Stimulated activated CD8-positive, alpha-beta memory T cell treated with anti-CD3 and anti-CD28 coated beads, Interleukin-2, amount 100 ng/mL, for 48 hours (primary cell): Measurements from ENCODE around the gene CNIH4.
A peak's percentile ranks its signal among the peaks of the same experiment; 100 is the strongest.
"Not testable (repeated sequence)": the region's sequence is repeated elsewhere in the genome, so short reads cannot be mapped to it uniquely, and the experiment has no call there.

Experiments
- DNase-seq, 2 donors: peaks; one replicate each; pipeline ENCODE4 v3.0.0-alpha.2; 2020; ENCODE audit warnings: low read depth in 2 of 2

CNIH4 gene

DNA sequence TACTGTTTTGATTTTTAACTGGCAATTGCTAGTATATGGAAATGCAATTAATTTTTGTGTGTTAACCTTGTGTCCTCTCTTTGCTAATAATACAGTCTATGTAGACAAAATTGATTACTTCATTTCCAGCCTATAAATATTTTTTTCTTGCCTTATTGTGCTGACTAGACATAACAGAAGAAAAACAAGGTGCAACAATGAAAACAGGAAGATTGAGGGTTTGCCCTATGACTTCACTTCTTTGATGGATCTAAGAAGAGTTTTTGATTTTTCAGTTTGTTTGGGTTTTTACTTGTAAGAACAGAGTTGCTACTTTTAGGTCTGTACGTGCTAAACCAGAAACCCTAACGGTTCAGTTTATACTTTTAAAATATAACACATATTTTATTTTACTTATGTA lies 8.5 kb upstream of the CNIH4 start:
- no peak for DNase-seq

DNA sequence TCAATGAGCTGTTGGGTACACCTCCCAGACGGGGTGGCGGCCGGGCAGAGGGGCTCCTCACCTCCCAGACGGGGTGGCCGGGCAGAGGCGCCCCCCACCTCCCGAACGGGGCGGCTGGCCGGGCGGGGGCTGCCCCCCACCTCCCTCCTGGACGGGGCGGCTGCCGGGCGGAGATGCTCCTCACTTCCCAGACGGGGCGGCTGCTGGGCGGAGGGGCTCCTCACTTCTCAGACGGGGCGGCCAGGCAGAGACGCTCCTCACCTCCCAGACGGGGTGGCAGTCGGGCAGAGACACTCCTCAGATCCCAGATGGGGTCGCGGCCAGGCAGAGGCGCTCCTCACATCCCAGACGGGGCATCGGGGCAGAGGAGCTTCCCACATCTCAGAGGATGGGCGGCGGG lies 7.0 kb upstream of the CNIH4 start:
- DNase-seq = not testable (repeated sequence)

DNA sequence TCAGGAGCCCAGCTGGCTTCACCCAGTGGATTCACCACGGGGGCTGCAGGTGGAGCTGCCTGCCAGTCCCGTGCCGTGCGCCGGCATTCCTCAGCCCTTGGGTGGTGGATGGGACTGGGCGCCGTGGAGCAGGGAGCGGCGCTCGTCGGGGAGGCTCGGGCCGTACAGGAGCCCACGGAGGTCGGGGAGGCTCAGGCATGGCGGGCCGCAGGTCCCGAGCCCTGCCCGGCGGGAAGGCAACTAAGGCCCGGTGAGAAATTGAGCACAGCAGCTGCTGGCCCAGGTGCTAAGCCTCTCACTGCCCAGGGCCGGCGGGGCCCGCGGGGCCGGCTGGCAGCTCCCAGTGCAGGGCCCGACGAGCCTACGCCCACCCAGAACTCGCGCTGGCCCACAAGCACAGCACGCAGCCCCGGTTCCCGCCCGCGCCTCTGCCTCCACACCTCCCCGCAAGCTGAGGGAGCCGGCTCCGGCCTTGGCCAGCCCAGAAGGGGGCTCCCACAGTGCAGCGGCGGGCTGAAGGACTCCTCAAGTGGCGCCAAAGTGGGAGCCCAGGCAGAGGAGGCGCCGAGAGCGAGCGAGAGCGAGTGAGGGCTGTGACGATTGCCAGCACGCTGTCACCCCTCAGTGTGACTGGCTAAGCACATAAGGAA lies 4.1 kb upstream of the CNIH4 start:
- DNase-seq = not testable (repeated sequence)

DNA sequence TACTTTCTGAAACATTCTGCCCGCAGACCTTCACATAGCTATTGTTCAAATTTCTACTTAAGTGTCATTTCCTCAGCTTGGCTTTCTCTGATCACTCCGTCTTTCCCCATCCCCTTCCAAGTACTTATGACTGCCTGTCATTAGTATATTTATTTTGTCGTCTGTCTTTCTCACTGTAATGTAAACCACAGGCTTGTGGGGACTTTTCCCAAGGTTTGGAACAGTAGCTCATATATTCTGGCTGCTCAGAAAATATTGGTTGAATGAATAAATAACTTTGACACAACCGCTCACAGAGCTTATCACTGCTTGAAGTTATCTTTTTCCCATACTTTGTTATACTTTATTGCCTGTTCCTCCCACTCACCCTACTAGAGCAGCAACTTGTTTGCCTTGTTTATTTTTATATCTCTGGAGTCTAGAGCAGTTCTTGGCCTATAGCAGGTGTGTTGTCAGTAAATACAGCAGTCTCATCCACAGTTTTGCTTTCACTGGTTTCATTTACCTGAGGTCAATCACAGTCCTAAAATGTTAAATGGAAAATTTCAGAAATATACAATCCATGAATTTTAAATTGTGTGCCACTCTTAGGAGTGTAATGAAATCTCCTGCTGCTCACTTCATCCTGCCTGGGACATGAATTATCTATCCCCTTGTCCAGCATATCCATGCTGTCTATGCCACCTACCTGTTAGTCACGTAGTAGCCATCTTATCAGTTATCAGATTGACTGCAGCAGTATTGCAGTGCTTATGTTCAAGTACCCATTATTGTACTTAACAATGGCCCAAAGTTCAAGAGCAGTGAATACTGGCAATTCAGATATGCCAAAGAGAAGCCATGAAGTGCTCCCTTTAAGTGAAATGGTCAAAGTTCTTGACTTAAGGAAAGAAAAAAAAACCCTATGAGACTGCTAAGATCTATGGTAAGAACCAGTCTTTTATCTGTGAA lies 2.4 kb upstream of the CNIH4 start:
- DNase-seq = no peak

DNA sequence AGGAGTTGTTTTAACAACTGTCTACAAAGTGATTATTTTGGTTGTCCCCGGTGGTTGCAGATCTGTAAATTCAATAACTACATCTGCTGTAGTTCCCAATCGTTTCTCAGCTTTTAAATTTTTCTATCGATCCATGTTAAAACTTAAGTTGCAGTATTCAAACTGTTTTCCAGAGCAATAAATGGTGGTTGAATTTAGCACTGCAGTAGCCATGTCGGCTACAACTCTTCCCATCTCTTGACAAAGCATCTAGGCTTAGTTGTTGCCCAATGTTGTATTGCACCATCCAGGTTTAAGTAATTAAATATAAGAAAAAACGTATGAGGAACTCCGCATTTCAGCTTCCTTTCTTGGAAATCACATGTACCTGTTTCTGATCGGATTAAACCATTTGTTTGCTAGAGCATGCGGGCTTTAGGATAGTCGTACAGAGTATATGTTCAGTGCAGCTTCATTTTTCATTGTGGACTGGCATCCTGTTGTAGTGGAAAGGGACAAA lies 996 bp downstream of the CNIH4 start:
- no peak for DNase-seq

DNA sequence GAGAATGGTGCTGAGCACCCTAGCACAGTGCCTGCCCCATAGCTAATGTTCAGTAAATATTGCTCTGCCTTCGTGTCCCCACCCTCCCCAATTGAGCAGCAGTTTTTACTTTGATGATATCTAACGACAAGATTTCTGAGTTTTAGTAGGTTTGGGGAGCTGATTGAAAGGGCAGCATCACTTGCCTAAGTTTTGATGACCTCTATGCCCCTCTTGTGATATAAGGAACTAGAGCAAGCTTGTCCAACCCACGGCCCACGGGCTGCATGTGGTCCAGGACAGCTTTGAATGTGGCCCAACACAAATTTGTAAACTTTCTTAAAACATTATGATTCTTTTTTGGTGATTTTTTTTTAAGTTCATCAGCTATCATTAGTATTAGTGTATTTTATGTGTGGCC lies 1.6 kb downstream of the CNIH4 start:
- no peak for DNase-seq

DNA sequence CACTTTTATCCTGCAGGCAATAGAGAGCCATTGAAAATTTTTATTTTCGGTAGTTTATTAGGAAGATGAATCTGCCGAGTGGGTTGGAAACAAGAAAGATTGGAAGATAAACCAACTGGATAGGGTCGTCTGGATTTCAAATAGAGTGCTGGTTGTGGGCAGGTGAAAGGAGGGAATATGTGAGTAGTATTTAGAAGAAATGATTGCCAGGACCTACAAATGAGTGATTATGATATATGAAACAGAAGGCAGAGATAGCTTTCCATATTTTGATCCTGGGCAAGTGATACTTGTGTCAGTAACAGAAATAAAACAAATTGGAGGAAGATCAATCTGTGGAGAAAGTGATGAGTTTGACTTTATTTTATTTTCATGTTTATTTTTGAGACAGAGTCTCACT lies 2.5 kb downstream of the CNIH4 start:
- no peak for DNase-seq

DNA sequence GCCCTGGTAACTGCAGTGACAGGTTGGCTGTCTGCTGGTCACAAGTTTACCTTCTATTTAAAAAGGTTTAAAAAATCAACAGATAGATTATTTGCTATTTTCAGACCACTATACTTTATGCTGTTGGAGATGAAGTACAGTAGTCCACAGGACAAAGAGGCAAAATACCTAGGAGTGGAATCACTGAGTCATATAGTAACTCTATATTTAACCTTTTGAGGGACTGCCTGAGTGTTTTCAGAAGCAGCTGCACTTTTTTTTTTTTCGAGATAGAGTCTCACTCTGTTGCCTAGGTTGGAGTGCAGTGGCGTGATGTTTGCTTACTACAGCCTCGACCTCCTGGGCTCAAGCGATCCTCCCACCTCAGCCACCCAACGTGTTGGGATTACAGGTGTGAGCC lies 11.7 kb downstream of the CNIH4 start:
- DNase-seq = no peak

DNA sequence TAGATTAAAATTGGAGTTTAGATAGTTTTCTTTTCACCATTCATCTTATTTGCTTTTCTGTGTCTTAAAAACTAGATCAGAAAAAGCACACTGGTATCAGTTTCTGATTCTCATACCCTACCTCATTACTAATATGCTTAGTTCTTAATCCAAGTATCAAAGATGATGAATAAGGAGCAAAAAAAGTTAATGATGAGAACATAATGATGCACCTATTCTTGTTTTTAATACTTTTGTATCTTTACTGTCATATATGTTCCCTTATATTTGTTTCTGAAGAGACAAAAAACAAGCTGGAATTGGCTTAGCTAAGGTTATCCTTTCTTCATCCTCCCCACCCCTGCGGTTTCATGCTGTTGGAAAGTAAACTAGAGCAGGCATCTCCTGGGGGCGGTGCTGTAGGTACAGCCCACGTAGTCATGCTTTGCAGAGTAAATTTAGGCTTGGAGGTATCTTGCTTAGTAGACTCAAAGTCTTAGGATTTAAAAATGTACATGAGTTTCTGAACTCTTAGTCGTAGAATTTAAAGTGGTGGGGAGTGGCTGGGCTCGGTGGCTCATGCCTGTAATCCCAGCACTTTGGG lies 16.4 kb downstream of the CNIH4 start:
- no peak for DNase-seq

DNA sequence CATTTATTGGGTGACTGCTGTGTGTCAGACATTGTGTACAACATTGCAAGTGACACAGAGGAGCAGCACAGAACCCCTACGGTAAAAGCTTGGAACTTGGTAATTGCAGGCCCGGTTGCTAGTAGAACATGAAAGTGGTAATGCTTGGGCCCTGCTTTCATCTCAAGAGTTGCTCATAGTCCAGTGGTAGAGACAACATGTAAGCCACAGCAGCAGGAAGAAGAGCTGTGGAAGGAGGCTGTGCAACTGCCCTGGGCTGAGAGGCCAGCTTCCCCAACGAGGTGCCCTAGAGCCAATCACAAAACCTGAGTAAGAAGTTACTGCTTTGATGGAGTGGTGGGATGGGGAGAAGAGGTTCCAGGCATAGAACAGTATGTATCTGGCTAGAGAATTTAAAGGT lies 18.4 kb downstream of the CNIH4 start:
- no peak for DNase-seq

DNA sequence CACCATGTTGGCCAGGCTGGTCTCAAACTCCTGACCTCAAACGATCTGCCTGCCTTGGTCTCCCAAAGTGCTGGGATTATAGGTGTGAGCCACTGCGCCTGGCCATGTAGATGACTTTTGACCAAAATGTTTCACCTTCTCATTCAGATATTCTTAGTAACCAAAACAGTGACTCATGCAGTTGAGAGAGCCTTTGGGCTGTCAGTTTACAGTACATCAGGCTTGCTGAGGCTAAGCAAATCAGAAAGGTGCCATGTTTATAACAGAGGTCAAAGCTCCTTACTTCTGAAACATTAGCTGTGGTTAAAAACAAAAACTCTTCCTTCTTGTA lies 21.0 kb downstream of the CNIH4 start:
- no peak for DNase-seq

DNA sequence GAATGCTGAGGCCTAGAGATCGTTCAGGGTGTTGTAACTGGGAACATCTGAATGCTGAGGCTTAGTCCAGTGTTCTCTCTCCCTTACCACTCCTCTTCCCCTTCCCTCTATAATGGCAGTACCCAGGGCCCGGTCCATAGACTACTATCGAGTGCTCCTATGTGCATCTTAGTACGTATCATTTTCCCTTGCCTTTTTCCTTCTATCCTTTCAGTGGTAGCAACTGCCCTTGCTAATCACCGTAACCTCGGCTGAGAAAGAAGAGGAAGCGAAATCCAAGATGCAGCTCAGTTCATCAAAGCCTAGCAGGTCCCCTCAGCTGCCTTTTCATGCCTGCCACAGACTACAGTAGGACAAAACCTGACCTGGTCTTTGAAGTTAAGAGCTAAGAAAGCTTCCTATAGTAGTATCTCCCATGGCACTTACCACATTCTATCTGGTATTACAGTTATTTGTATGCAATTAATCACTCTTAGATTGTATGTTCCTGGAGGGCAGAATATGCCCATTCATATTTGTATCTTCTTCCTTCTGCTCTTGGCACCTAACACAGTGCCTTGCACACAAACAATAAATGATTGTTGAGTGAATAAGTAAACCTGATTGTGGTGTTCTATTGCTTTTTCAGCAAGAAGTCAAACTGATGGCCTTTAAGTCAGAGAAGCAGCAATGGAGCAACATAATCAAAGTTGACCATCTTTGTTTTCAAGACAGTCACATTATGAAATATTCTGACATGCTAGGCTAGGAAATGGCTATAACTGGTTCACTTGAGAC lies 22.4 kb downstream of the CNIH4 start:
- DNase-seq = no peak

DNA sequence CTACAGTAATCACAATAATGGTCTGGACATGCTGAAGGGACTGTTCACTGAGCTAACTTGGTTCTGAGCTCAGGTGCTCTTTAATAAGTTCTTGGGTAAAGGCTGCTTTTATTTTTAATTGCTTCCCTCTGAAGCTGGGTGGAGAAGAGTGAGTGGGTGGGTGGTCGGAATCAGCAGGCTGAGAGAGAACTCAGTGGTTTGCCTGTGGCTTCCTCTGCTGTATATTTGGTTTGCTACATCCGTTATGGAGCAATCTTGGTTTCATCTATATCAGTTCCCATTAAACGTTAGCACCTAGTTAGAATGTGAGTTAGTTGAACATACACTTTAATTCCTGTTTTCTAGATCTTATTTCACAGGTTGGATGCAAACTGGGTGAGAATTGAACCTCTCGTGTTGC lies 23.3 kb downstream of the CNIH4 start:
- peak in 1 of 2 donors; percentile 24 for DNase-seq

DNA sequence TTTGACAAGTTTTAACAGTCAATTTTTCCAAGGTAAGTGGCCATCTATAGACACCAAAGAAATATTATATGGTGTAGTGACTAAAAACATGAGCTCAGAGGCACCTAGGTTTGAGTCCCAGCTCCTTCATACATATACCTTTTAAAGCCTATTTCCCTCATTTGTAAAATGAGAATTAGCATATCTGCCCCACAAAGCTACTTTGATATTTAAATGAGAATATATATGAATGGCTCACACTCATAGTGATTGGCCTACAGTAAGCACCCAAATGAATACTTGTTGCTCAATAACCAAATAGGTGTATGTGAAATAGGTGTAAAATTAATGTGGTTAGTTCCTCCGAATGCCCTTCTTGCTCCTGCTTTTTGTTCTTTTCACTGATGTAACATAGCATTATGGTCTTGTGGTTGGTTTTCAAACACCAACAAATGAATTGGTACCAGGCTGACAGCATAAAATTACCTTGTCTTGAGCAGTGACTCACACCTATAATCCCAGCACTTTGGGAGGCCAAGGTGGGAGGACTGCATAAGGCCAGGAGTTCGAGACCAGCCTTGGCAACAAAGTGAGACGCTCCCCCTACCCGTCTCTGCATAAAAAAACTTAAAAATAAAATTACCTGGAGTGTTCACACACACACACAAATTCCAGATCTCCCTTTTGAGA lies 25.3 kb downstream of the CNIH4 start:
- DNase-seq = no peak

DNA sequence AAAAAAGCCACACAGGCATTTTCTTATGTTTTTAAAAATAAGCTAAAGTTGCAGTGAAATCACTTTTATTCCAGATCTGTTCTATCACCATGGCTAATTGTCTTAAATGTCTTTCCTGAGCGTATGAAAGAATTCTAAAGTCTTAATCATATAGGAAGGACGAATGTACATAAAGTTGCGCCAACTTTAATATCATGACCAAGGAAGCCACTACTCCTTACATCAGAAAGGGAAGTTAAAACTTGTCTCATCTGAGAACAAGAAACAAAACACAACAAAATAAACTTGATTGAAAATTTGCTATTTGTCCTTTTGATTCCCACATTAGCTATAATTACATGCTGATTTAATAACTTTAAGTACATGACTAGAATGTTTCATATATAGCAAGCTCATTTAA lies 26.5 kb downstream of the CNIH4 start:
- DNase-seq = no peak

DNA sequence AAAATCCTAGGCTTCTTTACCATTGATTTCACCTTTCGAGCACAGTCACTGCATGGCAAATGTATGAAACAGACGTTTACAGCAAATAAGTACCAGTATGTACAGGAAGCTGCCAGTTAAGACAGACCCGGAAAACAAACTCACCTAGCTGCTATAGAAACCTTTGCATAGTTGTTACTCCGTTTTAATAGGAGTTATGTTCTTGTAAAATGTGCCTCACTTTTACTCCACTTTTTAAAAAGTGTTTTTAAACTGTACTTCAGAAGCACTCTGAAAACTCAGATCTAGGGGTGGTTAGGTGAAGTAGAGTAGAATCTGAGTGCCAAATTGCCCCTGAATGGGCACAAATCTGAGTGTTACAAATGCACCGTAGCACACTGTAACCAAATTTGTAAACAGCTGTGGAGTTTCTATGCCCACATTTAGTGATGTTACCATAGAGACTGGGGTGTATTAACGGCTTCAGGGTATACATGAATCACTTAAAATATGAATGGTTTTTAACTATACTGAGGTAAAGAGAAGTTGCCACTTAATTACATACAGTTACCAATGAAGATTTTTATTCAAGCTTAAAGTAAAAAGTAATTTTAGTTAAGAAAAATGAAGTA lies 30.7 kb downstream of the CNIH4 start:
- DNase-seq = no peak

DNA sequence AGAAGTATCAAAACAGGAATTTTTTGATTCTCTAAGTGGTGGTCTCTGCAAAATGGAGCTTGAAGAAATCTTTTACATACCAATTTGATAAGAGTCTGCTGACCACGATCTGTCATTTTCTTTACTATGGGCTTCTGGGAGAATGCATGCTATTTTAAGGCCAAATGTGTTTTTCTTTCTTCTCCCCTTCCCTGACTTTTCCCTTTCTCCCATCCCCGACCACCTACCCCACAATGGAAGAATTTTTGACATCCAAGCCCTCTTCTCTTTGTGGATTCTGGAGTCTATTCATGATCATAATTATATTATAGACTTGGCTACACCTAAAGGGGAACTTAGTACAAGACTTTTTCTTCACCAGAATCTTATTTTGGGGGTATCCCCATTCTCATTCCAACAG lies 31.3 kb downstream of the CNIH4 start:
- DNase-seq = no peak

DNA sequence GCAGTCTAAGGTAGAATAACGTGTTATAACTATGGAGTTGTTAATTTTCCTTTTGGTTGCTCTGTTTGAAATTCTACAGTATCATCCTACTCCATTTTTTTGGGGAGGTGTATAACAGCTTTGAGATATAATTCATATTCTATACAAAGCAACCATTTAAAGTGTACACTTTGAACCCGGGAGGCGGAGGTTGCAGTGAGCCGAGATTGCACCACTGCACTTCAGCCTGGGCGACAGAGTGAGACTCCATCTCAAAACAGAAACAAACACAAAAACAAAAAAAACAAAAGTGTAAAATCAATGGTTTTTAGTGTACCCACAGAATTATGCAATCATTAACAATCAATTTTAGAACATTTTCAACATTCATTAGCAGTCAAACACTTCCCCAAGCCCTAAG lies 33.8 kb downstream of the CNIH4 start:
- DNase-seq = no peak

DNA sequence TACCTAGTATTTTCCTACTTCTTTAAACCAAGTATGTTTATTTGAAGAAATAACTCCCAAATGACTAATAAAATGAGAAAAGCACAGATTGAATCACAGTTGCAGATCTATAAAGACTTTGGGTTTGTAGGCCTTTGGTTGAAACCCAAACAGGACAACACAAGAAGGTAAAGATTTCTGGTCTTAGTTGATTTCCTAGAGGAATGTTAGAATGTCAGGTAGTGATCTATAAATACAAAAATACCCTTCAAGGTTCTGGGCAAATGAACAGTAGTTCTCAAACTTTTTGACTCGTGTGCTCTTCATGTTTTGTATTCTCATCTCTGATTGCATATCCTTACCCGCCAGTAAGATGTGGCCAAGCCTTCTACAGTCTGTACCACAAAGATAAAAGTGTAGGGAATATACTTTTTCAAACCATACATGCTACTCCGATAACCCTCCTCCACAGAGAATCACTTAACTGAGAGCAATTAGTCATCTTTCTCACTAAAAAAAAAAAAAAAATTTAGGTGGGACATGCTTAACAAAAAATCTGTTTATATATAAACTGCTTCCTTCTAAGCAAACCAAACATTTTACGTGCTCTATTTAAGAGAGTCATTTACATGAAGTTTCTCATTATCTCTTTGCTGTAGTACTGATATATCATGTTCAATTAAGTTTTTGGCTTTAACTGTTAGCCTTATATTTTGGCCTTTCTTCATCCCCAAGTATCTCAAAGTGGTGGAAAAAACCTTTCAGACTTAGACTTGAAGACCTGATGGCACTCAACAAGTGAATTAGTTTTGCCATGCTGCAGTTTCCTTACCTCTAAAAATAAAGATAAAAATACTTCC lies 36.0 kb downstream of the CNIH4 start:
- DNase-seq = no peak

DNA sequence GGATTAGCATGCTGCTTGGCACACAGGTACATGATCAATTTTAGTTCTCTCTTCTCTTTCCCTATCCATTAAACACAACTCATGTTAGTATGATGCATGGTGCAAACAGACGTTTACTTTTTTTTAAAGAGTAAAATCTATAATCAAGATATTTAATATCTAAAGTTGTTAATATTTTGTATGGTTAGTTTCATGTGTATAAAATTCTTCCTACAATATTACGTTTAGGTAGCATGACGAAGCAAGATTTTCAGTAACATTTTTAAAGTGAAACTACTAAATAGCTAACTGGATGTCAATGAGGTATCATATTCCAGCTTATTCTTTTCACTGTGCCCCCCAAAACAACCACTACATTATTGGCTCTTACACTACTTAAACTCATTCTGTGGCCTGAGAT lies 36.6 kb downstream of the CNIH4 start:
- DNase-seq = no peak
